ENCODE measurements around the gene TNFRSF14. TPM values are rescaled to one million over a fixed set of nuclear protein-coding genes. Genes with fewer than 3 reads are reported as not detected.
"Not testable (repeated sequence)": the region's sequence is repeated elsewhere in the genome, so short reads cannot be mapped to it uniquely, and the experiment has no call there.

TNFRSF14 gene
- total RNA-seq, 4 donors from 2014 or later: 3.4 to 11.5 (median 5.0) TPM

GRCh38 chr1:2564006-2564814 is 8.0 kb downstream of the TNFRSF14 start:
- Histone ChIP-seq H3K4me1 (no peaks in the 10 kb centered on the region), H3K9me3 (no peaks in the 10 kb centered on the region), H3K4me3 (no peak overlapping the region), H3K27me3 (peaks cover 0 to 11% (median 7%) of the 10 kb centered on the region in 3 donors), H3K36me3 (no peaks in the 10 kb centered on the region), H3K27ac (no peak overlapping the region)
- in situ Hi-C loops (cut with MboI; ENCODE audit: low sequenced_read_pairs in 4 of 4): no loop called here
- intact Hi-C loops (cut with DNase I; ENCODE audit: low total_unique reads): no loop called here
- TF ChIP-seq CTCF (IDR thresholded peaks at IDR 0.05 in 4 of 5, conservative IDR thresholded peaks at IDR 0.05 in 1 of 5) (no peak), POLR2A (IDR thresholded peaks at IDR 0.05) (no peak)
- DNase-seq: no peak
- ATAC-seq: no peak

GRCh38 chr1:2564815-2565374 is 8.7 kb downstream of the TNFRSF14 start:
- peaks cover 0 to 11% (median 7%) of the 10 kb centered on the region in 3 donors for H3K27me3 ChIP-seq

GRCh38 chr1:2566101-2567045 is 10.2 kb downstream of the TNFRSF14 start:
- H3K27me3 ChIP-seq: peaks cover 0 to 11% (median 7%) of the 10 kb centered on the region in 3 donors
- no peak overlapping the region for H3K4me3 ChIP-seq
- ATAC-seq (no peak), DNase-seq (no peak)
- H3K9me3 ChIP-seq: no peaks in the 10 kb centered on the region
- in situ Hi-C loops (cut with MboI; ENCODE audit: low sequenced_read_pairs in 4 of 4) (no loop called here), intact Hi-C loops (cut with DNase I; ENCODE audit: low total_unique reads) (no loop called here)
- TF ChIP-seq CTCF (IDR thresholded peaks at IDR 0.05 in 4 of 5, conservative IDR thresholded peaks at IDR 0.05 in 1 of 5) (no peak), POLR2A (IDR thresholded peaks at IDR 0.05) (no peak)
- H3K4me1 ChIP-seq: no peaks in the 10 kb centered on the region
- H3K27ac ChIP-seq: no peak overlapping the region
- H3K36me3 ChIP-seq: no peaks in the 10 kb centered on the region

More at GRCh38 chr1:2564815-2565374, 8.7 kb downstream of the TNFRSF14 start:
- no peak for ATAC-seq
- TF ChIP-seq POLR2A (IDR thresholded peaks at IDR 0.05) (no peak), CTCF (IDR thresholded peaks at IDR 0.05 in 4 of 5, conservative IDR thresholded peaks at IDR 0.05 in 1 of 5) (no peak)
- in situ Hi-C loops (cut with MboI; ENCODE audit: low sequenced_read_pairs in 4 of 4): no loop called here
- H3K36me3 ChIP-seq: no peaks in the 10 kb centered on the region
- no peak for DNase-seq
- no peaks in the 10 kb centered on the region for H3K9me3 ChIP-seq
- H3K27ac ChIP-seq: no peak overlapping the region
- intact Hi-C loops (cut with DNase I; ENCODE audit: low total_unique reads): no loop called here
- no peak overlapping the region for H3K4me3 ChIP-seq
- H3K4me1 ChIP-seq: no peaks in the 10 kb centered on the region

GRCh38 chr1:2567083-2567679 is 11.0 kb downstream of the TNFRSF14 start:
- intact Hi-C loops (cut with DNase I; ENCODE audit: low total_unique reads): no loop called here
- no peaks in the 10 kb centered on the region for H3K9me3 ChIP-seq
- no peak for ATAC-seq
- no peak overlapping the region for H3K4me3 ChIP-seq
- DNase-seq: no peak
- no peak for TF ChIP-seq POLR2A (IDR thresholded peaks at IDR 0.05)
- TF ChIP-seq CTCF (IDR thresholded peaks at IDR 0.05 in 4 of 5, conservative IDR thresholded peaks at IDR 0.05 in 1 of 5): no peak
- no peaks in the 10 kb centered on the region for H3K4me1 ChIP-seq
- H3K36me3 ChIP-seq: no peaks in the 10 kb centered on the region
- no peak overlapping the region for H3K27ac ChIP-seq
- in situ Hi-C loops (cut with MboI; ENCODE audit: low sequenced_read_pairs in 4 of 4): no loop called here
- peaks cover 0 to 11% (median 7%) of the 10 kb centered on the region in 3 donors for H3K27me3 ChIP-seq

GRCh38 chr1:2568187-2568816 is 12.1 kb downstream of the TNFRSF14 start:
- H3K36me3 ChIP-seq; DNase-seq; H3K9me3 ChIP-seq; H3K27ac ChIP-seq; intact Hi-C loops (cut with DNase I; ENCODE audit: low total_unique reads); H3K4me1 ChIP-seq; in situ Hi-C loops (cut with MboI; ENCODE audit: low sequenced_read_pairs in 4 of 4); H3K4me3 ChIP-seq; ATAC-seq: not testable (repeated sequence)
- peaks cover 0 to 17% (median 7%) of the 10 kb centered on the region in 3 donors for H3K27me3 ChIP-seq
